T-helper 1 cell (primary cell): Measurements from ENCODE around the gene AKIP1.
A peak's percentile ranks its signal among the peaks of the same experiment; 100 is the strongest.

ENCODE experiments used
- DNase-seq, 5 donors: peaks; one replicate each; pipeline ENCODE4 v3.0.0-alpha.2; 2012 to 2020

AKIP1 gene

DNA sequence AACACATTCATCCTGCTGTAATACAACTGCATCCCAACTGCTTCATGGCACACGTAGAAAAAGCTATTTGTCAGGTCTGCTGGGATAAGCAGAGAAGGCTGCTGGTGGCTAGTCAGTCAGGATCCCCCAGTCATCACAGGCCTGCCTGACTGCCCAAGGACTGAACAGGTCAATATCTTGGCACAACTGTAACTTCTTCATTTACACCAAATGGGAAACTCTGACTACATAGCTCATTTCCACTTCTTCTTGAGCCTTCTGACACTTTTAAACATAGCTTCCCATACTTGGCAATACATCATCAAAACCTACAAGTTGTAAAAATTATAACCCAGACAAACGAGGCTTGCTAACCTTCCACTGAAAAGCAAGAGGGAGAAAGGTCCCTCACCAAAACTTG is 50.4 kb downstream of the AKIP1 start:
- no peak for DNase-seq

DNA sequence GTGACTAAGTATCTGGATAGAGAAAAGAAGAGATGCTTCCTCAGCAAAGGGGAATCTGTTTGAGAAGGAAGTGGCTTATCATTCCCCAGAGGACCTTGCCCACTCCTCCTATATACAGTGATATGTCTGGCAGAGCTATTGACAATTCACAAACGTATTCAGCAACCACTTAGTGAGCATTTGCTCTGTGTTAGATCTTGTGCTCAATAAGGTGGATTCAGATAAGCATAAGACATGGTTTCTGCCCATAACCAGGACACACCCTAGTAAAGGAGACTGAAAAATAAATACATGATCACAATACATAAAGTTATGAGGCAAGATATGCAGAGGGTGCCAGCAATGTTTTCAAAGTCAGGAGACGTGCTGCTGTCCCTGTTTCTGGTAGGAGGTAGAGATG is 51.9 kb downstream of the AKIP1 start:
- DNase-seq: no peak

DNA sequence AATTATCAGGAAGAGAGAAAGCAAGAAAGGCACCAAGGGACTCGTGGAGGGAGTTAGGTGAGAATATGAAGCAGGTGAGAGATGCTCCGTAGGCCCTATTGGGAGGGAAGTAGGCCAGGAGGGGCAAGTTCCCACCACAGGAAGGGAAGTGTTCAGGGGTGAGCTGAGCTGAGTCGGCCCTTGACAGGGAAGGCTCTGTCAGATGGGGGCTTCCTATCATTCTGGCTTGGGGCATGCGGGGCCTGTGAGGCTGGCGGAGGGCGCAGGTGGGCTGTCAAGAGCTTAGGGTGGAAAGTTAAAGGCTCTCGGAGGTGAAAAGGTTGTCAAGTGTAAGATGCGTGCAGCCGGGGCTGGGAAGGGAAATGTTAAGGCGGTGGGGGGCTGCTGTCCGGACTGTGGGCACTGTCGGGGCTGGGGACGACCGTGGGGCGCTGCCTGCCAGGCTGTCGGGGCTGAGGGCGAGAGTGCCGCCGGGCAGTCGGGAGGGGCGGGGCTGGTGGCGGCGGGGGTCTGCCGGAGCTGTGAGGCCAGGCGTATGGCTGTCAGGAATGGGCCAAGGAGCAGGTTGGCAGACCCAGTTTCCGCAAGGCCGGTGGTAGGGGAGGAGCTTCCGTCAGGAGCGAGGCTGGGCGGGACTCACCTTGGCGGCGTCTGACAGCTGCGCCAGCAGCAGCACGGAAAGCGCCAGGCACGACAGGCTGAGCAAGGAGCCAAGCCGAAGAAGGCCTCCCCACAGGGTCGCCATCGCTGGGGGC is 52.8 kb downstream of the AKIP1 start:
- peak; percentile 51 to 87 (median 65) for DNase-seq

DNA sequence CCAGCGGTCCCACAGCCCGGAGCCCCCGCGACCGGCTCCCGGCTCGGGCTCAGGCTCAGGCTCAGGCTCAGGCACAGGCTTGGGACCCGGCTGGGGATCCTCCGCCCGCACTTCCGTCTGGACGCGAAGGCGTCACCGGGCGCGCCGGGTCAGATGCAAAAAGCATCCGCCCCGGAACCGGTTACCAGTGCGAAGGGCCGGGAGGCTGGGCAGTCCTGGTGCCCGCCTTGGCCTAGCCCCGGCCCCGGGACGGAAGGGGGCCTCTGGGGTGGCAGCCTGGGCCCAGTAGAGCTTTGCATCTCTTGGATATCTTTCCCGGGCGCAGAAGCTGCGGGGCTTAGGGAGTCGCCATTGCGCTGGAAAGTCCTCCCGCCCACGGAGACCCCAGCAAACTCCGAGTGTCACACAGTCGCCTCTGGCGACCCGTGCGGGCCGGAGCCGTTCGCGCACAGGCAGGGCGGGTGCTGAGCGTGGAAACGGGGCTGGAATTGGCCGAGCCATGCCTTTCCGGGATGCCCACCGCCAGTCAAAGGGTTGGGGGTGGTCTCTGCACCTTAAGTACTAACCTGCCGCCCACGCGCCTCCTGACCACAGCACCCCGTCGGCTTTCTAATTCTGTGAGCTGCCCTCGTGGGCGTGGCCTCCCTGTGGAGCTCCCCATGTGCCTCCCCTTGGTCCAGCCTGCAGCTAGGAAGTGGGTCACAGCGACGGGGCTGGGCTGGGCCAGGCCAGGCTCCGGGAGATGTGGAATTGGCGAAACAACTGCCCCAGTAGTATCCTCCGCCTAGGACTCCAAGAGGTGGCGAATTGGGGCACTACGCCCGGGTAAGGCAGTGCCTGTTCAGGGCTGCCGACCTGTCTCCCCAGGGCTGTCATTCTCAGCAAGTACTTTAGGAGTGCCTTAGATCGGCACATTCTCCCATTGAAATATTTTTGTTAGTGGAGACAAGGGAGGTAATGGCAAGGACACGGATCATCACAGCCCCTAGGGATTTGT is 53.6 kb downstream of the AKIP1 start, which contains the start of gene TMEM9B:
Gene TMEM9B, minus strand, starts transcription at position 119 of the 997 bp plus-strand sequence. CDS start 129 bp downstream, outside the sequence.
- peak; percentile 44 to 91 (median 58) for DNase-seq

DNA sequence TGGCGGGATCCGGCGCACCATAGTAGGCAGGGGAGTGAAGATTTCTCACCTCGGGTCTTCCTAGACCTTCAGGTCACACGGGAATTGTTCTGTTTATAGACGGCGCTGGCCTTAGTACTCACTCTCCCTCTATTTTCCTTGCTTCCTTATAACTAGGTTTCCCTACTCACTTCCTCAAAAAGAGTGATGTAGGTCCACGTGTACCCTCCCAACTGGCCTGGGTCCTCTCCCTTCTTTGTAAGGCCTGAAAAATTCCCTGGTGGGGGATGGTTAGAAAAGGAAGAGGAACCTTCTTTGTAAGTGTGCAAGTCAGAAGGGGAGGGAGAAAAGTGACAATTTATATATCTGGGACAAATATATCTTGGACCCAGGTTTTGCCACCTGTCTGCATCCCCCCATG is 56.2 kb downstream of the AKIP1 start:
- DNase-seq: no peak
